ENCODE data around the gene FAM222A. TPM values are rescaled to one million over a fixed set of nuclear protein-coding genes. Genes with fewer than 3 reads are reported as not detected.

FAM222A gene
- total and polyA plus RNA-seq, 2 of the 8 experiments (the other 6 are each of a cell fraction or from before 2014, with no cell fraction given), result 0.94 to 1.1 TPM

DNA sequence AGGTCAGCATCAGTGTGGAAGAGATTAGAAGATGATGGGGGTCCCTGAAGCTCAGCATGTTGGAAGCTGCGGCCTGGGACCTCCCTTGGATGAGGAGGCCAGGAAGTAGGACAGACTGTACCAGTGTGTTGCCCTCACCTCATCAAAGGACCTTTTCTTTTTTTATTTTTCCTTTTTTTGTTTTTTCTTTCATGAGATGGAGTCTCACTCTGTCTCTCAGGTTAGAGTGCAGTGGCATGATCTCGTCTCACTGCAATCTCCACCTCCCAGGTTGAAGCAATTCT lies 16.4 kb upstream of the FAM222A start (continued):
- TF ChIP-seq, protein P1, sequence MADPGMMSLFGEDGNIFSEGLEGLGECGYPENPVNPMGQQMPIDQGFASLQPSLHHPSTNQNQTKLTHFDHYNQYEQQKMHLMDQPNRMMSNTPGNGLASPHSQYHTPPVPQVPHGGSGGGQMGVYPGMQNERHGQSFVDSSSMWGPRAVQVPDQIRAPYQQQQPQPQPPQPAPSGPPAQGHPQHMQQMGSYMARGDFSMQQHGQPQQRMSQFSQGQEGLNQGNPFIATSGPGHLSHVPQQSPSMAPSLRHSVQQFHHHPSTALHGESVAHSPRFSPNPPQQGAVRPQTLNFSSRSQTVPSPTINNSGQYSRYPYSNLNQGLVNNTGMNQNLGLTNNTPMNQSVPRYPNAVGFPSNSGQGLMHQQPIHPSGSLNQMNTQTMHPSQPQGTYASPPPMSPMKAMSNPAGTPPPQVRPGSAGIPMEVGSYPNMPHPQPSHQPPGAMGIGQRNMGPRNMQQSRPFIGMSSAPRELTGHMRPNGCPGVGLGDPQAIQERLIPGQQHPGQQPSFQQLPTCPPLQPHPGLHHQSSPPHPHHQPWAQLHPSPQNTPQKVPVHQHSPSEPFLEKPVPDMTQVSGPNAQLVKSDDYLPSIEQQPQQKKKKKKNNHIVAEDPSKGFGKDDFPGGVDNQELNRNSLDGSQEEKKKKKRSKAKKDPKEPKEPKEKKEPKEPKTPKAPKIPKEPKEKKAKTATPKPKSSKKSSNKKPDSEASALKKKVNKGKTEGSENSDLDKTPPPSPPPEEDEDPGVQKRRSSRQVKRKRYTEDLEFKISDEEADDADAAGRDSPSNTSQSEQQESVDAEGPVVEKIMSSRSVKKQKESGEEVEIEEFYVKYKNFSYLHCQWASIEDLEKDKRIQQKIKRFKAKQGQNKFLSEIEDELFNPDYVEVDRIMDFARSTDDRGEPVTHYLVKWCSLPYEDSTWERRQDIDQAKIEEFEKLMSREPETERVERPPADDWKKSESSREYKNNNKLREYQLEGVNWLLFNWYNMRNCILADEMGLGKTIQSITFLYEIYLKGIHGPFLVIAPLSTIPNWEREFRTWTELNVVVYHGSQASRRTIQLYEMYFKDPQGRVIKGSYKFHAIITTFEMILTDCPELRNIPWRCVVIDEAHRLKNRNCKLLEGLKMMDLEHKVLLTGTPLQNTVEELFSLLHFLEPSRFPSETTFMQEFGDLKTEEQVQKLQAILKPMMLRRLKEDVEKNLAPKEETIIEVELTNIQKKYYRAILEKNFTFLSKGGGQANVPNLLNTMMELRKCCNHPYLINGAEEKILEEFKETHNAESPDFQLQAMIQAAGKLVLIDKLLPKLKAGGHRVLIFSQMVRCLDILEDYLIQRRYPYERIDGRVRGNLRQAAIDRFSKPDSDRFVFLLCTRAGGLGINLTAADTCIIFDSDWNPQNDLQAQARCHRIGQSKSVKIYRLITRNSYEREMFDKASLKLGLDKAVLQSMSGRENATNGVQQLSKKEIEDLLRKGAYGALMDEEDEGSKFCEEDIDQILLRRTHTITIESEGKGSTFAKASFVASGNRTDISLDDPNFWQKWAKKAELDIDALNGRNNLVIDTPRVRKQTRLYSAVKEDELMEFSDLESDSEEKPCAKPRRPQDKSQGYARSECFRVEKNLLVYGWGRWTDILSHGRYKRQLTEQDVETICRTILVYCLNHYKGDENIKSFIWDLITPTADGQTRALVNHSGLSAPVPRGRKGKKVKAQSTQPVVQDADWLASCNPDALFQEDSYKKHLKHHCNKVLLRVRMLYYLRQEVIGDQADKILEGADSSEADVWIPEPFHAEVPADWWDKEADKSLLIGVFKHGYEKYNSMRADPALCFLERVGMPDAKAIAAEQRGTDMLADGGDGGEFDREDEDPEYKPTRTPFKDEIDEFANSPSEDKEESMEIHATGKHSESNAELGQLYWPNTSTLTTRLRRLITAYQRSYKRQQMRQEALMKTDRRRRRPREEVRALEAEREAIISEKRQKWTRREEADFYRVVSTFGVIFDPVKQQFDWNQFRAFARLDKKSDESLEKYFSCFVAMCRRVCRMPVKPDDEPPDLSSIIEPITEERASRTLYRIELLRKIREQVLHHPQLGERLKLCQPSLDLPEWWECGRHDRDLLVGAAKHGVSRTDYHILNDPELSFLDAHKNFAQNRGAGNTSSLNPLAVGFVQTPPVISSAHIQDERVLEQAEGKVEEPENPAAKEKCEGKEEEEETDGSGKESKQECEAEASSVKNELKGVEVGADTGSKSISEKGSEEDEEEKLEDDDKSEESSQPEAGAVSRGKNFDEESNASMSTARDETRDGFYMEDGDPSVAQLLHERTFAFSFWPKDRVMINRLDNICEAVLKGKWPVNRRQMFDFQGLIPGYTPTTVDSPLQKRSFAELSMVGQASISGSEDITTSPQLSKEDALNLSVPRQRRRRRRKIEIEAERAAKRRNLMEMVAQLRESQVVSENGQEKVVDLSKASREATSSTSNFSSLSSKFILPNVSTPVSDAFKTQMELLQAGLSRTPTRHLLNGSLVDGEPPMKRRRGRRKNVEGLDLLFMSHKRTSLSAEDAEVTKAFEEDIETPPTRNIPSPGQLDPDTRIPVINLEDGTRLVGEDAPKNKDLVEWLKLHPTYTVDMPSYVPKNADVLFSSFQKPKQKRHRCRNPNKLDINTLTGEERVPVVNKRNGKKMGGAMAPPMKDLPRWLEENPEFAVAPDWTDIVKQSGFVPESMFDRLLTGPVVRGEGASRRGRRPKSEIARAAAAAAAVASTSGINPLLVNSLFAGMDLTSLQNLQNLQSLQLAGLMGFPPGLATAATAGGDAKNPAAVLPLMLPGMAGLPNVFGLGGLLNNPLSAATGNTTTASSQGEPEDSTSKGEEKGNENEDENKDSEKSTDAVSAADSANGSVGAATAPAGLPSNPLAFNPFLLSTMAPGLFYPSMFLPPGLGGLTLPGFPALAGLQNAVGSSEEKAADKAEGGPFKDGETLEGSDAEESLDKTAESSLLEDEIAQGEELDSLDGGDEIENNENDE (IDR thresholded peaks at IDR 0.05; ENCODE audit: insufficient replicate concordance, low read length), result no peak
- TF ChIP-seq MAFK (IDR thresholded peaks at IDR 0.05; ENCODE audit: low read depth, low read length), result no peak
- no peak for TF ChIP-seq CBX5 (IDR thresholded peaks at IDR 0.05; ENCODE audit: low read depth, low read length)
- no peak for TF ChIP-seq FOSL1 (IDR thresholded peaks at IDR 0.05; ENCODE audit: insufficient read depth, low read depth, low read length)
- TF ChIP-seq TBP (IDR thresholded peaks at IDR 0.05; ENCODE audit: low read depth, low read length), result no peak
- no peak for TF ChIP-seq SP4 (IDR thresholded peaks at IDR 0.05; ENCODE audit: low read length)
- no peak for TF ChIP-seq SIN3A (conservative IDR thresholded peaks at IDR 0.05 in 1 of 2, IDR thresholded peaks at IDR 0.05 in 1 of 2; ENCODE audit: low read depth in 1 of 2, low read length in 2 of 2)
- TF ChIP-seq JUND (IDR thresholded peaks at IDR 0.05; ENCODE audit: low read length), result no peak
- no peak for TF ChIP-seq KDM4A (IDR thresholded peaks at IDR 0.05; ENCODE audit: low read depth, low read length, severe bottlenecking)
- TF ChIP-seq TAF1 (IDR thresholded peaks at IDR 0.05; ENCODE audit: low read depth, low read length), result no peak
- TF ChIP-seq RBBP5 (IDR thresholded peaks at IDR 0.05; ENCODE audit: borderline replicate concordance, low read depth, low read length), result no peak
- no peak for TF ChIP-seq TEAD4 (IDR thresholded peaks at IDR 0.05; ENCODE audit: low read depth, low read length)
- no peak for TF ChIP-seq BRCA1 (IDR thresholded peaks at IDR 0.05; ENCODE audit: low read depth, low read length)
